ENCODE data around the gene EIF3I. TPM values are rescaled to one million over a fixed set of nuclear protein-coding genes. Genes with fewer than 3 reads are reported as not detected.

Gene EIF3I
- polyA plus RNA-seq, 1 of the 3 experiments (the other 2 are of a cell fraction): 479 TPM

GRCh38 chr1:32198237-32199042, 23.8 kb upstream of the EIF3I start:
- H3K79me2 ChIP-seq (ENCODE audit: insufficient read depth): no peaks in the 10 kb centered on the region
- H3K4me2 ChIP-seq: no peak overlapping the region
- no peak for DNase-seq
- H3K4me1 ChIP-seq (ENCODE audit: control insufficient read depth in 1 of 2, insufficient read depth in 2 of 2, low read depth in 1 of 2, low read length in 1 of 2): peaks cover 22 to 30% of the 10 kb centered on the region in 2 experiments; a peak in 3 of 4 replicates
- peaks cover 18% of the 10 kb centered on the region for H3F3A ChIP-seq (replicated peaks; ENCODE audit: insufficient read depth)
- H2AFZ ChIP-seq (ENCODE audit: low read depth): no peak overlapping the region
- no peak overlapping the region for H3K4me3 ChIP-seq (ENCODE audit: low read depth in 2 of 2, low read length in 1 of 2)
- H3K27ac ChIP-seq (ENCODE audit: low read depth in 2 of 2, low read length in 1 of 2): peak overlapping the region in 1 of 2 experiments; percentile 91; a peak in 2 of 4 replicates
- WGBS (ENCODE audit: low lambda C conversion rate): 89% methylated on average over 3 of the region's 3 CpGs
- H3K9me2 ChIP-seq: no peaks in the 10 kb centered on the region
- POLR2A ChIA-PET: interaction anchor here (0.9 to 3.4 kb wide), 3 partner anchors 10 to 43 kb away, joined by 4 to 19 read pairs (median 5); partner anchors contain the start of genes DCDC2B and TXLNA
- CTCF ChIA-PET: interaction anchor here (0.6 to 1.7 kb wide), 4 partner anchors 18 to 882 kb away, joined by 3 to 10 read pairs (median 5); no protein-coding TSS in a partner anchor
- H4K20me1 ChIP-seq (ENCODE audit: insufficient read depth): no peaks in the 10 kb centered on the region
- no peak overlapping the region for H3K9ac ChIP-seq
- H3K36me3 ChIP-seq (replicated peaks in 1 of 2; ENCODE audit: control insufficient read depth in 1 of 2, insufficient read depth in 2 of 2, low read length in 1 of 2): peaks cover 28 to 47% of the 10 kb centered on the region in 2 experiments
- no peaks in the 10 kb centered on the region for H3K27me3 ChIP-seq (ENCODE audit: insufficient read depth)
- no peaks in the 10 kb centered on the region for H3K9me3 ChIP-seq
- peak; percentile 37 for TF ChIP-seq POLR2AphosphoS5 (IDR thresholded peaks at IDR 0.05; ENCODE audit: low read depth, low read length)
- TF ChIP-seq RFX5 (IDR thresholded peaks at IDR 0.05; ENCODE audit: low read length): no peak

GRCh38 chr1:32199043-32199716, 23.0 kb upstream of the EIF3I start:
- Histone ChIP-seq H3K27me3 (ENCODE audit: insufficient read depth) (no peaks in the 10 kb centered on the region), H3K9ac (no peak overlapping the region), H3K4me3 (ENCODE audit: low read depth in 2 of 2, low read length in 1 of 2) (peak overlapping the region; percentile 69 to 75; a peak in 2 of 4 replicates), H3K36me3 (replicated peaks in 1 of 2; ENCODE audit: control insufficient read depth in 1 of 2, insufficient read depth in 2 of 2, low read length in 1 of 2) (peaks cover 21 to 44% of the 10 kb centered on the region in 2 experiments), H3F3A (replicated peaks; ENCODE audit: insufficient read depth) (peaks cover 18% of the 10 kb centered on the region), H3K9me2 (no peaks in the 10 kb centered on the region), H3K79me2 (ENCODE audit: insufficient read depth) (no peaks in the 10 kb centered on the region), H3K4me1 (ENCODE audit: control insufficient read depth in 1 of 2, insufficient read depth in 2 of 2, low read depth in 1 of 2, low read length in 1 of 2) (peaks cover 22 to 30% of the 10 kb centered on the region in 2 experiments; a peak in 3 of 4 replicates), H4K20me1 (ENCODE audit: insufficient read depth) (no peaks in the 10 kb centered on the region), H3K27ac (ENCODE audit: low read depth in 2 of 2, low read length in 1 of 2) (peak overlapping the region; percentile 77 to 91; a peak in 3 of 4 replicates), H3K4me2 (peak overlapping the region; percentile 75), H3K9me3 (no peaks in the 10 kb centered on the region), H2AFZ (ENCODE audit: low read depth) (no peak overlapping the region)
- TF ChIP-seq RAD21 (IDR thresholded peaks at IDR 0.05; ENCODE audit: low read length): no peak
- no peak for TF ChIP-seq POLR2AphosphoS5 (IDR thresholded peaks at IDR 0.05; ENCODE audit: low read depth, low read length)
- no peak for TF ChIP-seq FOXJ3 (CRISPR knock-in tag; IDR thresholded peaks at IDR 0.05)
- TF ChIP-seq EP300 (IDR thresholded peaks at IDR 0.05; ENCODE audit: borderline replicate concordance in 1 of 2, low read depth in 1 of 2, low read length in 1 of 2): no peak
- no peak for TF ChIP-seq REST (IDR thresholded peaks at IDR 0.05; ENCODE audit: low read depth, low read length)
- TF ChIP-seq TAF1 (IDR thresholded peaks at IDR 0.05; ENCODE audit: borderline replicate concordance, low read depth, low read length): no peak
- no peak for TF ChIP-seq PBX3 (IDR thresholded peaks at IDR 0.05)
- no peak for TF ChIP-seq IRF3 (IDR thresholded peaks at IDR 0.05; ENCODE audit: low read depth, low read length)
- no peak for TF ChIP-seq EZH2phosphoT487 (IDR thresholded peaks at IDR 0.05; ENCODE audit: borderline replicate concordance, low read depth)
- no peak for TF ChIP-seq MXI1 (IDR thresholded peaks at IDR 0.05; ENCODE audit: low read depth, low read length)
- no peak for TF ChIP-seq NFIC (IDR thresholded peaks at IDR 0.05; ENCODE audit: borderline replicate concordance)
- TF ChIP-seq GABPA (IDR thresholded peaks at IDR 0.05; ENCODE audit: low read depth): no peak
- TF ChIP-seq TCF12 (IDR thresholded peaks at IDR 0.05): no peak
- no peak for TF ChIP-seq YY1 (IDR thresholded peaks at IDR 0.05; ENCODE audit: low read depth)
- TF ChIP-seq RFX5 (IDR thresholded peaks at IDR 0.05; ENCODE audit: low read length): no peak
- CTCF ChIA-PET: interaction anchor here (0.6 to 2.0 kb wide), 3 partner anchors 13 to 882 kb away, joined by 3 to 10 read pairs (median 6); no protein-coding TSS in a partner anchor
- no peak for DNase-seq
- 100% methylated on average over 1 of the region's 4 CpGs for WGBS (ENCODE audit: low lambda C conversion rate)
- POLR2A ChIA-PET: interaction anchor here (0.6 to 2.2 kb wide), 4 partner anchors 11 to 471 kb away, joined by 3 to 15 read pairs (median 3); partner anchors contain the start of genes DCDC2B and KPNA6

Measured in SK-N-SH (cell line).